ENCODE measurements around the gene IL10RB. TPM values are rescaled to one million over a fixed set of nuclear protein-coding genes. Genes with fewer than 3 reads are reported as not detected.

IL10RB gene
- total and polyA plus RNA-seq, 2 of the 4 experiments (the other 2 are of a cell fraction) = 20.1 to 45.2 TPM

- TF ChIP-seq RCOR1 (IDR thresholded peaks at IDR 0.05; ENCODE audit: insufficient replicate concordance, low read length) = no peak
- TF ChIP-seq RAD21 (IDR thresholded peaks at IDR 0.05; ENCODE audit: low read length) = no peak
- no peak for TF ChIP-seq CTCF (conservative IDR thresholded peaks at IDR 0.05; ENCODE audit: low read depth, low read length)
- TF ChIP-seq POLR2A (IDR thresholded peaks at IDR 0.05; ENCODE audit: low read depth, low read length) = no peak
- no peak for TF ChIP-seq FOS (IDR thresholded peaks at IDR 0.05; ENCODE audit: low read depth, low read length)
- no peak for TF ChIP-seq RFX5 (IDR thresholded peaks at IDR 0.05; ENCODE audit: low read depth, low read length)
- no peak for TF ChIP-seq USF2 (IDR thresholded peaks at IDR 0.05; ENCODE audit: low read depth, low read length)
- no peak for TF ChIP-seq NFE2L2 (IDR thresholded peaks at IDR 0.05; ENCODE audit: low read depth, low read length)
- no peak for TF ChIP-seq ELK1 (IDR thresholded peaks at IDR 0.05; ENCODE audit: borderline replicate concordance, low read depth, low read length)
- TF ChIP-seq MAFK (IDR thresholded peaks at IDR 0.05; ENCODE audit: low read depth, low read length) = no peak
- WGBS, 2 experiments (ENCODE audit: extremely low coverage in 2 of 2, insufficient read length in 1 of 2) = 100% methylated on average over 2 of the region's 7 CpGs; no CpG with 5 or more reads in 1 of the 2 experiments
- Histone ChIP-seq H2BK15ac (ENCODE audit: low read depth, low read length) (no peak overlapping the region), H2BK5ac (ENCODE audit: low read depth, low read length, poor library complexity, severe bottlenecking) (no peak overlapping the region), H3K4ac (ENCODE audit: low read depth, low read length) (no peak overlapping the region), H2AK9ac (replicated peaks; ENCODE audit: low read depth, low read length, poor library complexity) (no peak overlapping the region), H3K23ac (ENCODE audit: low read depth, low read length) (no peak overlapping the region), H2AK5ac (ENCODE audit: low read depth, low read length) (no peak overlapping the region), H4K91ac (ENCODE audit: insufficient read depth, low read depth, low read length) (no peak overlapping the region), H2BK20ac (ENCODE audit: low read depth, low read length) (no peak overlapping the region), H3K9me1 (ENCODE audit: insufficient read depth, low read length) (0 out of 2 replicates have a peak, but pooled peaks cover 4% of the 10 kb centered on the region), H2AFZ (replicated peaks; ENCODE audit: low read length, poor library complexity) (no peak overlapping the region), H3K79me1 (ENCODE audit: low read depth in 1 of 2, low read length in 2 of 2) (no peaks in the 10 kb centered on the region), H2BK120ac (ENCODE audit: low read depth, low read length) (no peak overlapping the region), H4K20me1 (ENCODE audit: insufficient read depth, low read length) (no peaks in the 10 kb centered on the region), H3K36me3 (ENCODE audit: control insufficient read depth, insufficient read depth, low read length) (peaks cover 53% of the 10 kb centered on the region), H3K56ac (ENCODE audit: extremely low read depth, insufficient read depth, low read length) (no peak overlapping the region), H3K4me2 (ENCODE audit: low read depth, low read length) (no peak overlapping the region), H3K9ac (ENCODE audit: low read depth, low read length) (no peak overlapping the region), H3K27ac (ENCODE audit: insufficient read depth, low read length) (no peak overlapping the region), H3K4me3 (ENCODE audit: insufficient read depth, low read depth, low read length) (no peak overlapping the region), H3K9me3 (ENCODE audit: control insufficient read depth, insufficient read depth, low read length) (no peaks in the 10 kb centered on the region), H3K18ac (ENCODE audit: low read depth, low read length) (no peak overlapping the region), H3K4me1 (ENCODE audit: control insufficient read depth, insufficient read depth, low read length) (no peaks in the 10 kb centered on the region), H3K27me3 (ENCODE audit: control insufficient read depth, insufficient read depth, low read length) (no peaks in the 10 kb centered on the region), H3K14ac (replicated peaks; ENCODE audit: low read depth, low read length) (no peak overlapping the region), H4K8ac (ENCODE audit: low read depth in 2 of 2, low read length in 2 of 2) (no peak overlapping the region), H4K5ac (ENCODE audit: low read depth, low read length) (no peak overlapping the region)
- dilution Hi-C loops (cut with HindIII; ENCODE audit: low sequenced_read_pairs, unreplicated experiment) (no loop called here), in situ Hi-C loops (cut with MboI; ENCODE audit: low sequenced_read_pairs) (no loop called here), intact Hi-C loops (cut with micrococcal nuclease) (no loop called here)
- DNase-seq = no peak
- ATAC-seq (ENCODE audit: low read depth) = no peak
- BruUV-seq (replicated peaks) = no TSS peak
- ChIA-PET POLR2A (ENCODE audit: unreplicated experiment) (no interaction called here), CTCF (no interaction called here)
Observed at GRCh38 chr21:33249331-33250002, 16.7 kb upstream of the IL10RB start.

All from IMR-90 (cell line).